GM12878 (cell line): ENCODE measurements around the gene TRUB1. TPM values are rescaled to one million over a fixed set of nuclear protein-coding genes. Genes with fewer than 3 reads are reported as not detected.

Experiments
- ATAC-seq: fragments of 200-7000 bp; cut with Tn5 transposase; 3 replicates; pipeline ENCODE4 v1.9.1; 2020; ENCODE audit warnings: mild to moderate bottlenecking, moderate library complexity
- BruUV-seq: library from RNA; stranded (reverse); fragments of 400-500 nt; replicated peaks from 2 replicates; lab custom pipeline; 2021; lab: Mats Ljungman, UMichigan
- CTCF ChIA-PET: fragments of 300-600 bp; sonication (Branson Sonifier 250); formaldehyde crosslinking; extraction: SDS; loops from one replicate; lab custom pipeline; 2021; ENCODE audit warnings: inconsistent platforms; lab: Yijun Ruan, JAX
- POLR2A ChIA-PET: fragments of 350-600 bp; formaldehyde crosslinking; extraction: SDS; loops from one replicate; lab custom pipeline; 2021; ENCODE audit warnings: inconsistent platforms; lab: Charles Lee
- RAD21 ChIA-PET: fragments of 300-600 bp; sonication (Branson Sonifier 250); formaldehyde crosslinking; loops from one replicate; lab custom pipeline; 2023; ENCODE audit warnings: antibody characterized with exemption; ENCODE audit not compliant: unreplicated experiment; lab: Charles Lee
- SMC1A ChIA-PET: fragments of 300-600 bp; sonication (Branson Sonifier 250); formaldehyde crosslinking; loops from one replicate; lab custom pipeline; 2023; ENCODE audit not compliant: unreplicated experiment, uncharacterized antibody; lab: Charles Lee
- DNase-seq: peaks from one replicate; pipeline ENCODE4 v3.0.0-alpha.2; 2011; ENCODE audit warnings: low read depth, low spot score
- FAIRE-seq: peaks from 3 replicates; lab custom pipeline; 2011; peaks lifted over from hg19 to GRCh38; lab: Jason Lieb, UNC
- H2AFZ ChIP-seq: 2 replicates; pipeline ENCODE4 v1.6.0; 2011; ENCODE audit warnings: low read depth, low read length, control low read depth; ENCODE audit not compliant: control insufficient read depth
- H3K27ac ChIP-seq: 2 replicates; pipeline ENCODE4 v1.5.1; 2011; ENCODE audit warnings: control low read depth; ENCODE audit not compliant: control insufficient read depth, insufficient read depth
- H3K27me3 ChIP-seq, 2 experiments: replicated peaks in 1 of 2; 2 replicates each; pipeline versions ENCODE4 v1.6.0 to v1.6.1; 2011; ENCODE audit warnings: low read length in 1 of 2; ENCODE audit not compliant: control insufficient read depth in 2 of 2, insufficient read depth in 2 of 2
- H3K36me3 ChIP-seq, 2 experiments: 2 replicates each; pipeline ENCODE4 v1.5.1; 2011; ENCODE audit warnings: low read length in 1 of 2; ENCODE audit not compliant: control insufficient read depth in 2 of 2, insufficient read depth in 2 of 2
- H3K4me1 ChIP-seq: 2 replicates; pipeline ENCODE4 v1.6.1; 2011; ENCODE audit warnings: mild to moderate bottlenecking, low read length, moderate library complexity, mixed read lengths; ENCODE audit not compliant: control insufficient read depth, insufficient read depth
- H3K4me2 ChIP-seq: 2 replicates; pipeline ENCODE4 v1.6.0; 2011; ENCODE audit warnings: control low read depth; ENCODE audit not compliant: control insufficient read depth, insufficient read depth
- H3K4me3 ChIP-seq: fragments of 200-600 bp; sonication (generic); 2 replicates; pipeline ENCODE4 v1.5.1; 2016
- H3K79me2 ChIP-seq: 2 replicates; pipeline ENCODE4 v1.6.0; 2011; ENCODE audit warnings: low read length; ENCODE audit not compliant: control insufficient read depth, insufficient read depth
- H3K9ac ChIP-seq: 2 replicates; pipeline ENCODE4 v1.8.0; 2011; ENCODE audit warnings: low read length, control low read depth, mixed read lengths; ENCODE audit not compliant: control insufficient read depth, insufficient read depth
- H3K9me3 ChIP-seq: replicated peaks from 3 replicates; pipeline ENCODE4 v1.5.1; 2011; ENCODE audit warnings: mild to moderate bottlenecking, low read length; ENCODE audit not compliant: control insufficient read depth, insufficient read depth
- H4K20me1 ChIP-seq: 2 replicates; pipeline ENCODE4 v1.6.0; 2011; ENCODE audit not compliant: control insufficient read depth, insufficient read depth
- ATF2 ChIP-seq: IDR thresholded peaks from 2 replicates; pipeline ENCODE4 v1.6.1; 2012; ENCODE audit warnings: low read length, inconsistent platforms
- BACH1 ChIP-seq: fragments of 450-650 bp; IDR thresholded peaks from 2 replicates; pipeline ENCODE4 v1.6.1; 2017; ENCODE audit warnings: mild to moderate bottlenecking, borderline replicate concordance
- BCL11A ChIP-seq: IDR thresholded peaks from 2 replicates; pipeline ENCODE4 v1.6.1; 2011; ENCODE audit warnings: low read depth, low read length
- CBFB ChIP-seq: IDR thresholded peaks from 2 replicates; pipeline ENCODE4 v1.6.1; 2016; ENCODE audit warnings: antibody characterized with exemption, low read depth
- E2F8 ChIP-seq: fragments of 450-650 bp; IDR thresholded peaks from 2 replicates; pipeline ENCODE4 v1.6.1; 2018; ENCODE audit warnings: mild to moderate bottlenecking, low read depth, moderate library complexity; ENCODE audit not compliant: partially characterized antibody
- JUND ChIP-seq: IDR thresholded peaks from 2 replicates; pipeline ENCODE4 v1.6.1; 2012; ENCODE audit warnings: low read depth, mild to moderate bottlenecking, low read length, improper control_type of control experiment, moderate library complexity
- RAD51 ChIP-seq: fragments of 450-650 bp; IDR thresholded peaks from 2 replicates; pipeline ENCODE4 v1.6.1; 2016; ENCODE audit warnings: moderate library complexity, mild to moderate bottlenecking, inconsistent platforms
- SPI1 ChIP-seq: IDR thresholded peaks from 2 replicates; pipeline ENCODE4 v1.6.1; 2011; ENCODE audit warnings: low read depth, mild to moderate bottlenecking, low read length, moderate library complexity, borderline replicate concordance; ENCODE audit not compliant: insufficient read depth
- SUPT20H ChIP-seq: IDR thresholded peaks from 2 replicates; pipeline ENCODE4 v1.6.1; 2011; ENCODE audit warnings: low read depth, mild to moderate bottlenecking, low read length, moderate library complexity, borderline replicate concordance; ENCODE audit not compliant: control insufficient read depth
- TARDBP ChIP-seq: IDR thresholded peaks from 2 replicates; pipeline ENCODE4 v1.6.1; 2016; ENCODE audit warnings: borderline replicate concordance
- TCF12 ChIP-seq: IDR thresholded peaks from 2 replicates; pipeline ENCODE4 v1.6.1; 2011; ENCODE audit warnings: low read depth, mild to moderate bottlenecking, low read length
- ZNF592 ChIP-seq: fragments of 450-650 bp; IDR thresholded peaks from 2 replicates; pipeline ENCODE4 v1.6.1; 2017; ENCODE audit warnings: mild to moderate bottlenecking, moderate library complexity
- ZNF622 ChIP-seq: fragments of 450-650 bp; IDR thresholded peaks from 2 replicates; pipeline ENCODE4 v1.6.1; 2017; ENCODE audit warnings: mild to moderate bottlenecking, inconsistent platforms
- in situ Hi-C: fragments of 300-500 bp; cut with MboI; formaldehyde crosslinking; loops from 9 replicates; pipeline ENCODE4 v1.14.3; 2018; ENCODE audit warnings: mixed read lengths
- intact Hi-C: fragments of 100-400 bp; cut with micrococcal nuclease; formaldehyde crosslinking; loops from one replicate; pipeline ENCODE4 v1.14.2; 2022; ENCODE audit not compliant: unreplicated experiment
- polyA plus RNA-seq, 11 experiments: library from polyadenylated mRNA; depleted of rRNA in 4 of 11; unstranded in 6 of 11; stranded (reverse) in 5 of 11; fragments of >200 nt; fragmentation: Nextera tagmentation in 4 of 11; fragmentation: Illumina TruSeq in 1 of 11; extraction: Ambion mirVana in 4 of 11; extraction: Trizol in 1 of 11; gene quantifications; 1 replicate in 1 of 11; 2 replicates in 10 of 11; pipeline versions ENCODE4 v1.2.1 to v1.2.3, GENCODE V29; 2011 to 2016; ENCODE audit warnings: inconsistent platforms in 2 of 11, missing spikeins in 2 of 11, low read depth in 1 of 11
- total RNA-seq, 4 experiments: library from RNA; depleted of rRNA in 3 of 4; stranded (reverse); fragments of >200 nt in 3 of 4; fragmentation: Illumina TruSeq in 1 of 4; extraction: Trizol in 1 of 4; gene quantifications; 2 replicates each; pipeline versions ENCODE4 v1.2.1 to v1.2.3, GENCODE V29; 2013 to 2021

The TRUB1 gene
- total and polyA plus RNA-seq, 10 of the 15 experiments (the other 5 are each of a cell fraction or from before 2014, with no cell fraction given) = 8.1 to 24.0 (median 15.9) TPM

GRCh38 chr10:114932225-114932624, 5.8 kb upstream of the TRUB1 start:
- H3K4me2 ChIP-seq = no peak overlapping the region
- no peaks in the 10 kb centered on the region for H4K20me1 ChIP-seq
- ChIA-PET RAD21 (no interaction called here), POLR2A (no interaction called here), SMC1A (interaction anchor here (1.7 to 2.3 kb wide), 2 partner anchors 10 to 14 kb away, joined by 5 to 6 read pairs; no protein-coding TSS in a partner anchor), CTCF (no interaction called here)
- H2AFZ ChIP-seq = no peak overlapping the region
- no peaks in the 10 kb centered on the region; the same call in 2 of the 3 replicates for H3K9me3 ChIP-seq
- DNase-seq (no peak), ATAC-seq (no peak), FAIRE-seq (no peak)
- in situ Hi-C loops = no loop called here
- intact Hi-C loops = no loop called here
- no peaks in the 10 kb centered on the region for H3K79me2 ChIP-seq
- H3K4me3 ChIP-seq = no peak overlapping the region
- H3K27ac ChIP-seq = no peak overlapping the region
- H3K4me1 ChIP-seq = no peaks in the 10 kb centered on the region
- no TSS peak for BruUV-seq
- no peaks in the 10 kb centered on the region for H3K27me3 ChIP-seq
- no peaks in the 10 kb centered on the region for H3K36me3 ChIP-seq
- no peak overlapping the region for H3K9ac ChIP-seq
- TF ChIP-seq TCF12 (no peak), RAD51 (no peak), BACH1 (no peak), JUND (no peak), BCL11A (no peak), ZNF592 (no peak), CBFB (no peak), ZNF622 (no peak), TARDBP (no peak), SPI1 (no peak), SUPT20H (no peak), E2F8 (no peak), ATF2 (no peak)
